GM23338 (cell line): ENCODE data around the gene MATR3. TPM values are rescaled to one million over a fixed set of nuclear protein-coding genes. Genes with fewer than 3 reads are reported as not detected.

Experiments
- ATAC-seq: fragments of 200-7000 bp; cut with Tn5 transposase; 3 replicates; pipeline ENCODE4 v1.9.1; 2020
- DNase-seq: peaks from one replicate; pipeline ENCODE4 v3.0.0-alpha.2; 2015; ENCODE audit warnings: low spot score
- H2AFZ ChIP-seq: fragments of 200-600 bp; sonication (generic); 2 replicates; pipeline ENCODE4 v1.8.0; 2016; ENCODE audit warnings: antibody characterized with exemption, mild to moderate bottlenecking, moderate library complexity
- H3F3A ChIP-seq: fragments of 200-600 bp; sonication (generic); replicated peaks from 2 replicates; pipeline ENCODE4 v1.8.0; 2017; ENCODE audit warnings: antibody characterized with exemption, mixed run types, low read depth
- H3K27ac ChIP-seq: fragments of 200-600 bp; sonication (generic); 2 replicates; pipeline ENCODE4 v1.6.1; 2016; ENCODE audit warnings: low read depth
- H3K27me3 ChIP-seq: fragments of 200-600 bp; sonication (generic); 2 replicates; pipeline ENCODE4 v1.8.0; 2016; ENCODE audit warnings: mild to moderate bottlenecking, mixed run types, moderate library complexity; ENCODE audit not compliant: insufficient read depth
- H3K36me3 ChIP-seq: fragments of 200-600 bp; sonication (generic); 2 replicates; pipeline ENCODE4 v1.8.0; 2016; ENCODE audit warnings: mild to moderate bottlenecking; ENCODE audit not compliant: insufficient read depth
- H3K4me1 ChIP-seq: fragments of 200-600 bp; sonication (generic); 2 replicates; pipeline ENCODE4 v1.8.0; 2016; ENCODE audit warnings: mild to moderate bottlenecking, moderate library complexity; ENCODE audit not compliant: insufficient read depth
- H3K4me2 ChIP-seq: fragments of 200-600 bp; sonication (generic); 2 replicates; pipeline ENCODE4 v1.7.1; 2017; ENCODE audit warnings: mixed run types
- H3K4me3 ChIP-seq: fragments of 200-600 bp; sonication (generic); 2 replicates; pipeline ENCODE4 v1.6.1; 2016; ENCODE audit warnings: mixed run types
- H3K79me2 ChIP-seq: fragments of 200-600 bp; sonication (generic); replicated peaks from 2 replicates; pipeline ENCODE4 v1.8.0; 2017; ENCODE audit warnings: mild to moderate bottlenecking; ENCODE audit not compliant: insufficient read depth
- H3K9me2 ChIP-seq: fragments of 200-600 bp; sonication (generic); 2 replicates; pipeline ENCODE4 v1.8.0; 2017; ENCODE audit not compliant: insufficient read depth
- H4K20me1 ChIP-seq: fragments of 200-600 bp; sonication (generic); replicated peaks from 2 replicates; pipeline ENCODE4 v1.8.0; 2017; ENCODE audit warnings: mild to moderate bottlenecking; ENCODE audit not compliant: insufficient read depth
- H3K27ac Mint-ChIP-seq: 2 replicates; pipeline ENCODE4 v1.8.0; 2020; ENCODE audit warnings: inconsistent platforms, mild to moderate bottlenecking, moderate library complexity, mixed read lengths
- H3K27me3 Mint-ChIP-seq: 3 replicates; pipeline ENCODE4 v1.8.0; 2022; ENCODE audit warnings: low read depth, mild to moderate bottlenecking, moderate library complexity, mixed read lengths, inconsistent platforms; ENCODE audit not compliant: insufficient read depth, poor library complexity
- H3K36me3 Mint-ChIP-seq: 3 replicates; pipeline ENCODE4 v1.8.0; 2021; ENCODE audit warnings: low read depth, mild to moderate bottlenecking, inconsistent platforms, moderate library complexity, mixed read lengths
- H3K4me1 Mint-ChIP-seq: 3 replicates; pipeline ENCODE4 v1.8.0; 2020; ENCODE audit warnings: mild to moderate bottlenecking, inconsistent platforms, mixed read lengths
- H3K4me3 Mint-ChIP-seq: 3 replicates; pipeline ENCODE4 v1.8.0; 2021; ENCODE audit warnings: moderate library complexity, mild to moderate bottlenecking, inconsistent platforms, mixed read lengths
- H3K9me3 Mint-ChIP-seq: 3 replicates; pipeline ENCODE4 v1.8.0; 2020; ENCODE audit warnings: moderate library complexity, mild to moderate bottlenecking, inconsistent platforms, mixed read lengths
- CREB1 ChIP-seq: fragments of 250-450 bp; sonication (Bioruptor Pico); IDR thresholded peaks from 2 replicates; pipeline ENCODE4 v1.5.0; 2020; ENCODE audit warnings: low read depth, mild to moderate bottlenecking, moderate library complexity
- CTCF ChIP-seq, 2 experiments: fragments of 200-600 bp in 1 of 2; sonication (generic) in 1 of 2; conservative IDR thresholded peaks; 2 replicates each; pipeline versions ENCODE4 v1.5.1 to v1.6.1; 2016 to 2017; ENCODE audit warnings: antibody characterized with exemption in 2 of 2, low read depth in 2 of 2, mild to moderate bottlenecking in 2 of 2, moderate library complexity in 1 of 2
- EZH2 ChIP-seq: fragments of 200-600 bp; sonication (generic); IDR thresholded peaks from one replicate; pipeline ENCODE4 v1.8.0; 2017; ENCODE audit warnings: antibody characterized with exemption, mild to moderate bottlenecking, low read depth; ENCODE audit not compliant: unreplicated experiment
- EZH2phosphoT487 ChIP-seq: fragments of 200-600 bp; sonication (generic); IDR thresholded peaks from one replicate; pipeline ENCODE4 v1.8.1; 2018; ENCODE audit warnings: antibody characterized with exemption; ENCODE audit not compliant: unreplicated experiment
- JUNB ChIP-seq: IDR thresholded peaks from one replicate; pipeline ENCODE4 v1.6.1; 2016; ENCODE audit warnings: antibody characterized with exemption; ENCODE audit not compliant: unreplicated experiment
- NANOG ChIP-seq: IDR thresholded peaks from 2 replicates; pipeline ENCODE4 v1.6.1; 2016; ENCODE audit warnings: antibody characterized with exemption, borderline replicate concordance
- POLR2AphosphoS5 ChIP-seq: IDR thresholded peaks from 2 replicates; pipeline ENCODE4 v1.6.1; 2016; ENCODE audit warnings: antibody characterized with exemption, low read depth
- REST ChIP-seq: IDR thresholded peaks from one replicate; pipeline ENCODE4 v1.6.1; 2018; ENCODE audit warnings: antibody characterized with exemption; ENCODE audit not compliant: unreplicated experiment
- STAT1 ChIP-seq: IDR thresholded peaks from one replicate; pipeline ENCODE4 v1.6.1; 2016; ENCODE audit warnings: antibody characterized with exemption; ENCODE audit not compliant: unreplicated experiment
- ZNF114 ChIP-seq: fragments of 250-450 bp; sonication (Bioruptor Pico); IDR thresholded peaks from 2 replicates; pipeline ENCODE4 v1.5.0; 2020; ENCODE audit warnings: mild to moderate bottlenecking, moderate library complexity
- ZNF331 ChIP-seq: fragments of 250-450 bp; sonication (Bioruptor Pico); IDR thresholded peaks from 2 replicates; pipeline ENCODE4 v1.5.0; 2020; ENCODE audit warnings: low read depth, mild to moderate bottlenecking, moderate library complexity
- ZNF462 ChIP-seq: fragments of 250-450 bp; sonication (Bioruptor Pico); IDR thresholded peaks from 2 replicates; pipeline ENCODE4 v1.5.0; 2020; ENCODE audit warnings: mild to moderate bottlenecking, moderate library complexity
- polyA plus RNA-seq: library from polyadenylated mRNA; unstranded; fragments of >200 nt; fragmentation: Nextera tagmentation; extraction: Ambion mirVana; gene quantifications from 2 replicates; pipeline ENCODE4 v1.2.1, GENCODE V29; 2016
- total RNA-seq: library from RNA; depleted of rRNA; stranded (reverse); fragments of >200 nt; shearing (Covaris generic); gene quantifications from 2 replicates; pipeline ENCODE4 v1.2.3, GENCODE V29; 2014
- TF ChIP-seq, protein P1 (sequence below): IDR thresholded peaks from 2 replicates; pipeline ENCODE4 v1.6.1; 2016; ENCODE audit warnings: antibody characterized with exemption

Gene MATR3
- total and polyA plus RNA-seq, 2 experiments from 2014 or later, result 278 to 506 TPM

- no peak overlapping the region; the same call in 1 of the 2 replicates for H3K4me3 ChIP-seq
- ATAC-seq (no peak), DNase-seq (no peak)
- H3K36me3 ChIP-seq, result no peaks in the 10 kb centered on the region
- H3K27ac ChIP-seq, result no peak overlapping the region
- Mint-ChIP-seq H3K27me3 (no peaks in the 10 kb centered on the region), H3K4me3 (no peak overlapping the region), H3K27ac (no peak overlapping the region), H3K36me3 (peaks cover 10% of the 10 kb centered on the region; the same call in 2 of the 3 replicates), H3K9me3 (no peaks in the 10 kb centered on the region), H3K4me1 (peaks cover 73% of the 10 kb centered on the region)
- no peaks in the 10 kb centered on the region for H3K27me3 ChIP-seq
- H3K9me2 ChIP-seq, result no peaks in the 10 kb centered on the region
- H2AFZ ChIP-seq, result no peak overlapping the region
- TF ChIP-seq EZH2phosphoT487 (no peak), REST (no peak), CREB1 (CRISPR knock-in tag) (no peak), ZNF331 (CRISPR knock-in tag) (no peak), ZNF114 (CRISPR knock-in tag) (no peak), ZNF462 (CRISPR knock-in tag) (no peak), POLR2AphosphoS5 (no peak), JUNB (no peak), CTCF (conservative IDR thresholded peaks at IDR 0.05; ENCODE audit: low read depth in 2 of 2) (no peak), EZH2 (no peak), NANOG (no peak), STAT1 (no peak)
- TF ChIP-seq, protein P1, sequence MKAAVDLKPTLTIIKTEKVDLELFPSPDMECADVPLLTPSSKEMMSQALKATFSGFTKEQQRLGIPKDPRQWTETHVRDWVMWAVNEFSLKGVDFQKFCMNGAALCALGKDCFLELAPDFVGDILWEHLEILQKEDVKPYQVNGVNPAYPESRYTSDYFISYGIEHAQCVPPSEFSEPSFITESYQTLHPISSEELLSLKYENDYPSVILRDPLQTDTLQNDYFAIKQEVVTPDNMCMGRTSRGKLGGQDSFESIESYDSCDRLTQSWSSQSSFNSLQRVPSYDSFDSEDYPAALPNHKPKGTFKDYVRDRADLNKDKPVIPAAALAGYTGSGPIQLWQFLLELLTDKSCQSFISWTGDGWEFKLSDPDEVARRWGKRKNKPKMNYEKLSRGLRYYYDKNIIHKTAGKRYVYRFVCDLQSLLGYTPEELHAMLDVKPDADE, result no peak
- peaks cover 93% of the 10 kb centered on the region for H4K20me1 ChIP-seq
- H3K4me2 ChIP-seq, result no peak overlapping the region
- peaks cover 100% of the 10 kb centered on the region for H3K79me2 ChIP-seq
- H3K4me1 ChIP-seq, result peaks cover 64% of the 10 kb centered on the region
- no peaks in the 10 kb centered on the region for H3F3A ChIP-seq
Measured at GRCh38 chr5:139306197-139306596, 12.7 kb downstream of the MATR3 start.
